ENCODE measurements around the gene PAPPA.

The PAPPA gene

GRCh38 chr9:116264361-116264760 is 110.8 kb downstream of the PAPPA start:
- ChIA-PET CTCF (no interaction called here), POLR2A (no interaction called here)
- DNase-seq (ENCODE audit: low read depth, low spot score): no peak
- H3K4me3 ChIP-seq (ENCODE audit: low read depth, low read length): no peak overlapping the region
- TF ChIP-seq, protein P1, sequence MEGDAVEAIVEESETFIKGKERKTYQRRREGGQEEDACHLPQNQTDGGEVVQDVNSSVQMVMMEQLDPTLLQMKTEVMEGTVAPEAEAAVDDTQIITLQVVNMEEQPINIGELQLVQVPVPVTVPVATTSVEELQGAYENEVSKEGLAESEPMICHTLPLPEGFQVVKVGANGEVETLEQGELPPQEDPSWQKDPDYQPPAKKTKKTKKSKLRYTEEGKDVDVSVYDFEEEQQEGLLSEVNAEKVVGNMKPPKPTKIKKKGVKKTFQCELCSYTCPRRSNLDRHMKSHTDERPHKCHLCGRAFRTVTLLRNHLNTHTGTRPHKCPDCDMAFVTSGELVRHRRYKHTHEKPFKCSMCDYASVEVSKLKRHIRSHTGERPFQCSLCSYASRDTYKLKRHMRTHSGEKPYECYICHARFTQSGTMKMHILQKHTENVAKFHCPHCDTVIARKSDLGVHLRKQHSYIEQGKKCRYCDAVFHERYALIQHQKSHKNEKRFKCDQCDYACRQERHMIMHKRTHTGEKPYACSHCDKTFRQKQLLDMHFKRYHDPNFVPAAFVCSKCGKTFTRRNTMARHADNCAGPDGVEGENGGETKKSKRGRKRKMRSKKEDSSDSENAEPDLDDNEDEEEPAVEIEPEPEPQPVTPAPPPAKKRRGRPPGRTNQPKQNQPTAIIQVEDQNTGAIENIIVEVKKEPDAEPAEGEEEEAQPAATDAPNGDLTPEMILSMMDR (IDR thresholded peaks at IDR 0.05; ENCODE audit: insufficient read depth, low read length, missing control alignments): no peak

GRCh38 chr9:116267021-116267420 is 113.4 kb downstream of the PAPPA start:
- DNase-seq (ENCODE audit: low read depth, low spot score): no peak
- no peak overlapping the region for H3K4me3 ChIP-seq (ENCODE audit: low read depth, low read length)
- POLR2A ChIA-PET: no interaction called here
- CTCF ChIA-PET: interaction anchor here (2.5 kb wide), 1 partner anchor 674 kb away, joined by 6 read pairs; no protein-coding TSS in a partner anchor
- TF ChIP-seq, protein P1 (IDR thresholded peaks at IDR 0.05; ENCODE audit: insufficient read depth, low read length, missing control alignments): no peak

GRCh38 chr9:116269250-116269649 is 115.7 kb downstream of the PAPPA start:
- H3K4me3 ChIP-seq (ENCODE audit: low read depth, low read length): no peak overlapping the region
- POLR2A ChIA-PET: no interaction called here
- no peak for DNase-seq (ENCODE audit: low read depth, low spot score)
- TF ChIP-seq, protein P1 (IDR thresholded peaks at IDR 0.05; ENCODE audit: insufficient read depth, low read length, missing control alignments): no peak
- CTCF ChIA-PET: interaction anchor here (2.5 kb wide), 1 partner anchor 676 kb away, joined by 6 read pairs; no protein-coding TSS in a partner anchor

- H3K4me3 ChIP-seq (ENCODE audit: low read depth, low read length): no peak overlapping the region
- CTCF ChIA-PET: no interaction called here
- POLR2A ChIA-PET: no interaction called here
Measured at GRCh38 chr9:116270546-116270945, 117.0 kb downstream of the PAPPA start.

GRCh38 chr9:116271340-116271739 is 117.7 kb downstream of the PAPPA start:
- no peak overlapping the region for H3K4me3 ChIP-seq (ENCODE audit: low read depth, low read length)
- DNase-seq (ENCODE audit: low read depth, low spot score): no peak

More at GRCh38 chr9:116270546-116270945, 117.0 kb downstream of the PAPPA start:
- no peak for DNase-seq (ENCODE audit: low read depth, low spot score)
- TF ChIP-seq, protein P1 (IDR thresholded peaks at IDR 0.05; ENCODE audit: insufficient read depth, low read length, missing control alignments): no peak

DNA sequence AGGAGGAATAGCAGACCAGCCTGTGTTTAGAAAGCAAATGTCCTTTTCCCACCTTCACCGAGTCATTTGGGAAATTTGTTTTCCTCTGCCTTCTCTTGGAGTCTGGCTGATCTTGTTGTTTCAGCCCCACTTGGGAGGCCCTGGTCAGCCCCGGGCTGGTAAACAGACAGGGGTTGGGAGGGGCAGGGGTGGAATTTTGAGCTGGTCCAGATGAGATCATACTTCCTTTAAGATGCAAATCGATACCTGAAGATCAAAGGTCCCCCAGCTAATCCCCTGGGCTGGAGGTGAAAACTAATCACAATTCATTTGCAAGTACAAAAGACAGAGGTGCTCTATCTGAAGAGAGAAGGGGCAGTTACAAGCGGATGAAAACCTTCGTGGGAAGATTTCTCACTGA is 118.4 kb downstream of the PAPPA start:
- ChIA-PET CTCF (no interaction called here), POLR2A (no interaction called here)
- no peak for DNase-seq (ENCODE audit: low read depth, low spot score)
- H3K4me3 ChIP-seq (ENCODE audit: low read depth, low read length): no peak overlapping the region
- TF ChIP-seq, protein P1 (IDR thresholded peaks at IDR 0.05; ENCODE audit: insufficient read depth, low read length, missing control alignments): no peak

More at GRCh38 chr9:116271340-116271739, 117.7 kb downstream of the PAPPA start:
- TF ChIP-seq, protein P1 (IDR thresholded peaks at IDR 0.05; ENCODE audit: insufficient read depth, low read length, missing control alignments): no peak
- ChIA-PET CTCF (no interaction called here), POLR2A (no interaction called here)
